ENCODE data around the gene ATOH8. TPM values are rescaled to one million over a fixed set of nuclear protein-coding genes. Genes with fewer than 3 reads are reported as not detected.
"Not testable (repeated sequence)": the region's sequence is repeated elsewhere in the genome, so short reads cannot be mapped to it uniquely, and the experiment has no call there.

Gene ATOH8
- total and polyA plus RNA-seq, 11 donors, result 11.8 to 103 (median 19.0) TPM

DNA sequence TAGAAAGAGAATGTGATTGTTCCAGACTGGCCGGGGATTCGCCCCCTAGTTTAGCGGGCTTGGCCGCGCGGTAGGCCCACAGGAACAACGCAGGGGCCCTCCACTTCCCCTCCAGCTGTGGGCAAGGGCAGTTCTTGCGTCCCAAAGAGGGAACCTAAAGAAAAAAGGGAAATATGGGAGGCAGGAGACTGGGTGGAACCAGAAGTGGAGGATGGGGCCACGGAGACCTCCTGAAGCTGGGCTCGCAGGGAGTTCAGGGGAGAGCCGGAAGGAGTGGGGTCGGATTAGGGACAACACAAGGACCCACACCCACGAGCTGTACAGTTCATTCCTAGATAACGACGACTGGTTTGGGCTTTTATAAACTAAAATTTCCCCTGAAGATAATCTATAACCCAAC, 41.5 kb upstream of the ATOH8 start:
- Histone ChIP-seq H3K27ac (peak overlapping the region; percentile 79 to 97 (median 88)), H3K9me3 (no peaks in the 10 kb centered on the region), H3K36me3 (no peaks in the 10 kb centered on the region), H3K4me1 (peaks cover 5 to 91% (median 51%) of the 10 kb centered on the region in 12 donors), H3K4me3 (no peak overlapping the region), H3K27me3 (no peaks in the 10 kb centered on the region)
- ATAC-seq, result peak in 2 of 4 donors; percentile 1 to 8
- no peak for TF ChIP-seq CTCF (IDR thresholded peaks at IDR 0.05)
- no peak for TF ChIP-seq POLR2A (IDR thresholded peaks at IDR 0.05)
- intact Hi-C loops (cut with DNase I), result no loop called here
- WGBS, 4 donors, result 58 to 66% (median 60%) methylated on average over 14 to 15 of the region's 15 CpGs
- DNase-seq, result peak in 3 of 5 donors; percentile 48 to 55 (median 49)

DNA sequence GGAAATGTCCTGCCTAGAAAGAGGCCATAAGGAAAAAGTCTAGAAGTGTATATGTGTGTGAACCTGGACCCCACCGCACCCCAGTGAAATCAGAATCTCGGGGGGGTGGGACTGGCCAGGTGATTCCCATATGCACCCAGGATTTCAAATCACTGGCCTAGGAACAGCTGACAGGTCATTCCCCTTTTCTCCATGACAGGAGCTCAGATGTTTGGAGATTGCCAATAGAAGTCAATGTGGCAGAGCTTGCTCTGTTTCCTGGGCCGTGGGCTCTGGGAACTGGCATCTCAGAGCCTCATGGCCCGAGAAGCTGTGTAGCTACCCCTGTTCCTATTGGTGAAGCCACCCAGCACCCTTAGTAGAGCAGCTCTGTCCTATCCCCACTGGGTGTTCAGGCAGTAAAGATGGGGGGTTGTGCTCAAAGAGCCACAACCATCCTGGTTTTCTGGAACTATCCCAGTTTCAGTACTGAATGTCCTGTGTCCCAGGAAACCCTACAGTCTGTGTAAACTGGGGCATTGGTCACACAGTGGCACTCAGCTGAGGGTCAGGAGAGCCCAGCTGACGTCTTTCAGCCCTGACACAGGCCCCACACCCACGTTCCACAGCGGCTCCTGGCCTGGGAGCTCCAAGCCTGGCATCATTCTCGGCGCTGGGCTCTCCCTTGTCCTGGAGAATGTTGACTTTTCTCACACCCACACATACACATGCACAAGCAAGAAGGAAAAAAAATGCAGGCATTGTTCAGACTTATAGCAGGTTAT, 40.8 kb upstream of the ATOH8 start:
- TF ChIP-seq POLR2A (IDR thresholded peaks at IDR 0.05) (peak in 1 of 2 donors; percentile 26), CTCF (IDR thresholded peaks at IDR 0.05) (no peak)
- Histone ChIP-seq H3K9me3 (no peaks in the 10 kb centered on the region), H3K4me3 (no peak overlapping the region), H3K4me1 (peaks cover 0 to 84% (median 45%) of the 10 kb centered on the region in 12 donors), H3K27me3 (no peaks in the 10 kb centered on the region), H3K27ac (peak overlapping the region; percentile 79 to 97 (median 88)), H3K36me3 (no peaks in the 10 kb centered on the region)
- peak in 4 of 5 donors; percentile 49 to 86 (median 62) for DNase-seq
- ATAC-seq, result peak; percentile 59 to 79 (median 72)
- WGBS, 4 donors, result 49 to 74% (median 64%) methylated on average over 8 to 9 of the region's 9 CpGs
- intact Hi-C loops (cut with DNase I), result no loop called here

DNA sequence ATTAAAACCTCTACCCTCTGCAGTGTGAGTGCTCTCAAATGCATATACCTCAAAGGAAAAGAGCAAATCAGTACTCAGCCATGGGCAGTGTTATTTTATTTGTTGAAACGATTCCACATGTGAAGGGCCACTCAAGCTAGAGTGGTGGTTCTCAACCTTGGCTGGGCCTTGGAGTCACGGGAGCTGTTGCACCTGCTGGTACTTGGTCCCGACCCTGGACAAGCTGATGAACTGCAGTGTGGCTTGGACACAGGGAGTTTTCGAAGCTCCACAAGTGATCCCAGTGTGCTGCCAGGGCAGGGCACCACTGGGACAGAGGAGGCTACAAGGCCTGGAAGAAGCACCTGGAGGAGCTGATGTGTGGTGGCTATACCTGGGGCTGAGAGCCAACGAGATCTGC, 40.0 kb upstream of the ATOH8 start:
- no peaks in the 10 kb centered on the region for H3K27me3 ChIP-seq
- H3K4me3 ChIP-seq, result no peak overlapping the region
- peaks cover 0 to 77% (median 44%) of the 10 kb centered on the region in 12 donors for H3K4me1 ChIP-seq
- peak in 2 of 5 donors; percentile 7 to 66 for DNase-seq
- no peaks in the 10 kb centered on the region for H3K36me3 ChIP-seq
- TF ChIP-seq POLR2A (IDR thresholded peaks at IDR 0.05) (no peak), CTCF (IDR thresholded peaks at IDR 0.05) (no peak)
- WGBS, 4 donors, result 74 to 97% (median 79%) methylated on average over 5 of the region's 5 CpGs
- intact Hi-C loops (cut with DNase I), result no loop called here
- ATAC-seq, result no peak
- H3K9me3 ChIP-seq, result no peaks in the 10 kb centered on the region
- H3K27ac ChIP-seq, result peak overlapping the region; percentile 49 to 97 (median 88)

DNA sequence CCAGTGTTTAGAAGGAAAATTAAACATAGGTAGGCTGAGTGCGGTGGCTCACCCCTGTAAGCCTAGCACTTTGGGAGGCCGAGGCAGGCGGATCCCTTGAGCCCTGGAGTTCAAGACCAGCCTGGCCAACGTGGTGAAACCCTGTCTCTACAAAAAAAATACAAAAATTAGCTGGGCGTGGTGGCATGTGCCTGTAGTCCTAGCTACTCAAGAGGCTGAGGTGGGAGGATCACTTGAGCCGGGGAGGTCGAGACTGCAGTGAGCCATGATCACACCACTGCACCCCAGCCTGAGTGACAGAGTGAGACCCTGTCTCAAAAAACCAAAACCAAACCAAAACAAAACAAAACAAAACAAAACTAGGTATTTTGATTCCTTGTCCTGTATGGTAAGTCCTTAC, 39.4 kb upstream of the ATOH8 start:
- H3K9me3 ChIP-seq; H3K4me3 ChIP-seq; intact Hi-C loops (cut with DNase I); H3K36me3 ChIP-seq; ATAC-seq; H3K27me3 ChIP-seq: not testable (repeated sequence)
- peak overlapping the region; percentile 49 to 97 (median 88) for H3K27ac ChIP-seq
- peaks cover 0 to 72% (median 43%) of the 10 kb centered on the region in 12 donors for H3K4me1 ChIP-seq
- WGBS, 4 donors, result 94 to 96% (median 95%) methylated on average over 7 of the region's 7 CpGs
- peak in 1 of 5 donors; percentile 11 for DNase-seq

All from heart left ventricle (tissue), 16 donors.